HG03039 (cell line): ENCODE measurements around the gene EPHB2.

ENCODE experiments used
- ATAC-seq: cut with Tn5 transposase; IDR thresholded peaks from one replicate; pipeline ENCODE4 v1.9.1; 2021; ENCODE audit warnings: mild to moderate bottlenecking, moderate library complexity; ENCODE audit not compliant: unreplicated experiment

Gene EPHB2

DNA sequence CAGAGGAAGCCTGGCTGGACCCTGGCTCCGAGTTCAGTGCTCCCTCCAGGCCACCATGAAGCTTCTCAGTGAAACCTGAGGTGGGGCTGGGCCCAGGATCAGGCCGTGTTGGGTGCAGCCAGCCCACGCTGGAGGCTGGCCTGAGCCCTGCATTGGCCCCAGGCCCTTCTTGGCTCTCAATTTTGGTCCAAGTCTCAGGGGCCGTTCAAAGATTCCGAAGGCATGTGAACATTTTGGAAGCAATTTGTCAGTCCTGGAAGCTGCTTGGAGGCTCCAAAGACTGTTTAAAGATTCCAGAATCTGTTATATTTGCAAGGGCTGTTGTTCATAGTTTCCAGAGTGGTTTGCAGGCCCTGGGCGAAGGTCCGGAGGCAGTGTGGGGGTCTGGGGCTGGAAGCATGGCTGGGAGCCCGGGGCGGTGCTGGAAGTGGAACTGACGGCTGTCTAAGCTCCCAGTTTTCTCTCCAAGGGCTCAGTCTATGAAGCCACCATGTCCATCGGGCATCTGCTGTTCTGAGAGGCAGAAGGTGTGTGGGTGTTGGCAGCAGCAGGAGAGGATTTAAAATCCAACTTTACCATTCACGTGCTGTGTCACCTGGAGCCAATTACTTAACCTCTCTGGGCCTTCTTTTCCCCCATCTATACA is 104.9 kb downstream of the EPHB2 start:
- no peak for ATAC-seq

DNA sequence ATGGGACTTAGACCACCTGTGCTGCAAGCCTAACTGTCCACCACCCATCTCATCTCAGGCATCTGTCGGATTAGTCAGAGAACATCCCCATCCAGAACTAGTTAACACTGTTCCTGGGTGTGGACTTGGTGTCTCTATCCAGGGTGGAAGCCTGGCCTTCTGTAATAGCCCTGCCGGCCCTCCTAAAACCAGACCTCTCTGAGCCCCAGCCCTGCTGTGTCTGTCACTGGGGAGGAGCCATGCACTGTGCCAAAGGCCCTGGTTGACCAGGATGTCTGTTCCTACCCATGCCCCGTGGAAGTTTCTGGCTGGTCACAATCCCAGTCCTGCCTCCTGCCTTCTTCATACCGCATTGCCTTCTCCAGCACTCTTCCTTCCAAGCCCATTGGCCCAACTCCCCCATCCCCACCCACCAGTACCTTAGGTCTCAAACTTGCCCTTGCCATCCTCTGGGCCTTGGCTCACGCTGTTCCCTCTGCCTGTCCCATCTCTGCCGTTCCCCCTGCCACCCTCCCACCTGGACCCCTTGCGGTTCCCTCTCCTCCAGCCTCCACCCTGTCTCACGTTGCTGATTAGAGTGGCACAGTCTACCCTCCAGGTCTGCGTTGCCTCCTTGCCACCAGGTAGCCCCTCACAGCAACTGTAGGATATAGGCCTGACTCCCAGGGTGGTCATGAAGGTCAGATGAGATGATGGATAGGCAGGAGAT is 105.6 kb downstream of the EPHB2 start:
- no peak for ATAC-seq

DNA sequence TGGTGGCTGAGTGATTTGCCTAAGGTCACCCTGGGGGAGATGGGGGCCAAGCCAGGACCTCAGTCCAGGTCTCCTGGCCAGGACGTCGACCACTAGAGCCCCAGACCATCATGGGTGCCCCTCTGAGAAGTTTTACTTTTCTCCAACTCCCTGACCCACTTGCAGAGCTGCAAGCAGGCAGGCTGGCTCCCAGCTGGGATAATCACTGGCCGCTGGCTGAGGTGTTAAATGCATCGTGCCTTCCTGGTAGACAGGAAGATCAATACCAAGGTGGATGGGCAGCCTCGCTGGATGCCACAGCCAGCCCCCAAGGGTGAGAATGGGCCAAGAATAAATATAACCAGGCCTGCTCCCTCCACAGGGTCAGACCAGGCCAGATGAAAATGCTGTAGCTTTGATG is 106.2 kb downstream of the EPHB2 start:
- ATAC-seq: no peak

DNA sequence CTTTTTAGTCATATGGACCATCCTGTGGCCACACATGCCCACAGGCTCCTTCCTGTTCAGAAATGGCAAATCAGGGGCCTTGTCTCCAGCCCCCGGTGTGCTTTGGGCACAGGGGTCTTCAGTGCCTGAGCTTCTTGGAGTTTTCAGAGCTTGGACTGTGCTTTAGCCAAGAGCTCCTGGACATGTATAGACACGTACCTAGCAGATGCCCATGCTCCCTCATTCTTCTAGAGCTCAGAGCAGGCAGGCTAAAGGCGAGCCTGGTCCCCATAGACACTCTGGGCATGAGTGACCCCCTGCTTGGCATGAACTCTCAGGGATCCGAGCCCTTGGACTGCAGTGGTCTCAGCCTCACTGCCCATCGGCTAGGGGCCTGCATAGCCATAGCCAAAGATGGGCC is 106.8 kb downstream of the EPHB2 start:
- ATAC-seq: no peak

DNA sequence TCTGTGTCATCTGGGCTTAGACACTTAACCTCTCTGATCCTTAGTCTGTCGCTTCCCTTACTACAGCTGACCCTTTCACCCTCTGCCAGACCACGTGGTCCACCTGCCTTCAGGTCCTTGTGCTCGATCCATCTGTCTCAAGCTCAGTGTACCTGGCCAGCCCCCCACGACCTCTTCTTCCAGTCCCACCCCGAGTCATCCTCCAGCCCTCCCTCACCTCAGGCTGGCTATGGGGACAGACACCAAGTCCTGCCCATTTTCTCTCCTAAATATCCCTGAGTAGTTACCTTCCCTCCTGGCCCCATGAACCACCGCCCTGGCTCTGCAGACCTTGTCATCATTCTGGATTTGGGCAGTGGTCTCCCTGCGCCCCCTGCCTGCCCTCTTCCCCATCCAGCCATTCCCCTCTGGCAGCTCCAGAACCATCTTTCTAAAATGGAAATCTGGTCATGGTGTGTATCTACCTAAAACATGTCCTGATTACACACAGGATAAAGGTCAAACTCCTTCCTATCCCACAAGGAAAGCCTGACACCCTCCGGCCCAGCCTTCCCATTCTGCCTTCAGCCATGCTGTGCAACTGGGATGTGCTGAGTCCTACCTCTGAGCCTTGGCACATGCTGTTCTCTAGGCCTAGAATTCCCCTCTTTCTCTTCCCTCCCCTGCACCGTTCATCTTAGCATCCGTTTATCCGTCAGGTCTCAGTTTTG is 107.6 kb downstream of the EPHB2 start:
- ATAC-seq: no peak

DNA sequence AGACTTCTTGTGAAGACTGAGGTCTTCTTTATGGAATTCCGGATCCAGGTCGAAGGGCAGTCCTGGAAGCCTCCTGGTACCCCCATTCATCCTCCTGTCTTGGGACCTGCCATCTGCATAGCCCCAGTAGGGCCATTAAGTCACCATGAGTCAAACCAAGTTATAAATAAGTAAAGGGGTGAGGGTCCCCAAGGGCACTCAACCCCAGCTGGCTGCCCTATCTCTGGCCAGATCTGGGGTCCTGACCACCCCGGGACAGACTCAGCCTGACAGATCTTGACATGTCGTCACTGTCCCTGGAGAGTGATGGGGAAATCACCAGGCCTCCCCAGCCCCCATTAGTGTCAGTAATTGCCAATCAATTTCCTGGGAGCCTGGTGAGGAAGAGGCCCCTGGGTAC is 108.7 kb downstream of the EPHB2 start:
- ATAC-seq: no peak

DNA sequence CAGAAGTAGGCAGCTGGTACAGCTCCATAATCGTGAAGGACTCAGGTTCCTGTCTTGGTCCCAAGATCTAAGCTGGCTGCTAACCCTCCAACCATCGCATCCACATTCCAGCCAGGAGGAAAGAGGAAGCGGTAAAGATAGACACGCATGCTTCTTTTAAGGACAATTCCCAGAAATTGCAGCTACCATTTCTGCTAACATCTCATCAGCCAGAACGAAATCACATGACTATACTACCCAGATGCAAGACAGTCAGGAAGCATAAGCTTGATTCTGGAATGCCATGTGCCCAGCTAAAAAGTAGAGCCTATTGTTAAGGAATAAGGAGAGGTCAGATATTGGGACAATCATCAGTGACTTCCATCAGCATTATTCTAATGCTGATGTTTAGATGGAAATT is 110.4 kb downstream of the EPHB2 start:
- no peak for ATAC-seq

DNA sequence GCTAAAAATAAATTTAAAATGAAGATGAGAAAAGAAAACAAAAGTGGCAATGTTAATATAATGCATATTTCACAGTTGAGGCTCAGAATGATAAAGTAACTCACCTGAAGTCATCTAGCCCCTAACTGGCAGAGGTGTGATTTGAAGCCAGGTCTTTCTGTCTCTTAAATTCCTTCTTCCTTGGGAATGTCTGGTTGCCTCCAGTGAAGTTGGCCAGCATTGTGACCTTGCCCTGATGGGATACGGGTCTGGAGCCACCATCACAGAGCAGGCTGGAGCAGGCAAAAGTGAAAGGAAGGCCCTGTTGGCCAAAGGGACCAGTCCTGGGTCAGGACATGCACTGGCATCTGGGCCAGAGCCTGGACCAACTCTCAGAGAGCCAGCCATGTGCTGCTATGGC is 111.7 kb downstream of the EPHB2 start:
- no peak for ATAC-seq

DNA sequence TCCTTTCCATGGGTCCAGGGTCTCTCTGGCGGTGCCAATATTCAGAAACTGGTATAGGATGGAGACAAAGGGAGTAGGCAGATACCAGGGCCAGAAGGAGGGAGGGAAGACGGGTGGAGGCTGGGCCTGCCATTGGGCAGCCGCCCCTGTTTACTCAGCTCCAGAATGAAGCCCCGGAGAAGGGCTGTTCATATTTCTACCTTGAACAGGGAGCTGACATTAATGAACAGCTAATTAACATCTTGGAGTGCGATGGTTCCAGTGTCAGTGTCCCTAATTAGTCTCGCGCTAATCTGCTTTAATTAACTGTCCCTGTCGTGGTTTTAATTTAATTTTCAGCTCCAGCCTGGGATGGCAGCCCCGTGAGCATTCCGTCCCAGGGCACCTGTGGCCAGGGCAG is 113.8 kb downstream of the EPHB2 start:
- no peak for ATAC-seq

DNA sequence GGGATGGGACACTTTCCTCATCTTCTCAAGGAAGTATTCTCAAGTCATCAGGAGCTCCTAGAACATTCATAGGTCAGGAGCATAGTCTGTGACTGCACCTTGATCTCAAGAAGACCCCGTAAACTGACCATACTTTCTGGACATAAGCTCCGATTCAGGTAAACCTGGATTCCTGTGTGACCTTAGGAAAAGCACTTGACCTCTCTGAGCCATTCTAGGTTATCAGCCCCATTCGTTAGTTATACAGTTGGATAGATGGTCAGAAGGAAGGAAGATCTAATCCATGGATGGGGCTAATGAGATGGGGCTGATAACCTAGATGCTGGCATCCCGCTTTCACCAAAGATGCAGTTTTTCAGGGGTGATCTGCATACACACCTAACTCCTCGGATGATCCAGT is 114.3 kb downstream of the EPHB2 start:
- ATAC-seq: no peak

DNA sequence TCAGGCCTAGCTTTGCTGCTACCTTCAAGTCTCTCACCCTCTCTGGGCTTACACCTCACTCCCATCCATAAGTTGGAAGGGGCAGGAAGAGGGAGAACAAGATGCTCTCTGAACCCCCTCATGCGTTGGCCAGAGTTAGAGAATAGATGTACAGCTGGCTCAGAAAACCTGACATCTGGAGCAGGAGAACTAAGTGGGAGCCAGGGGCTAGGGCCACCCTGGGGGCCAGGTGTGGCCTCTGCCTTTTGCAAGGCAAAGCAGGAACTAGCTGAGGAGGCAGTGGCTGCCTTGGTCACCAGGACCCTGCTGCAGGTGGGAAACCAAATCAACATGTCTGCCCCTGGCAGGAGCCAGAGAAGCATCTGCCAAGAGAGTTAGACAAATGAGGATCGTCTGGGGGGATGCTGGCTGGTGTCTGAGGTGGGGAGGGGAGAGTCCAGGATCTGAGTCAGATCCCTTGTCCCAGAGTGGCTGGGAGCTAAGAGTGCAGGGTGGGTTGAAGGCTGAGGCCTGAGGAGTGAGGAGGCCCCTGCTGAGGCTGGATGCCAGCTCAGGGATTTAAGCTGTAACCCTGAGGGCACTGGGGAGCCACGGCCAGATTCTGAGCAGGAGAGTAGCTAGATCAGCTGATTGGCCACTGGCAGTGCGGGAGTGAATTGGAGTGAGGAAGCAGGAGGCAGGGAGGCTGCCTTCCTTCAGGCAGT is 115.0 kb downstream of the EPHB2 start:
- ATAC-seq: no peak

DNA sequence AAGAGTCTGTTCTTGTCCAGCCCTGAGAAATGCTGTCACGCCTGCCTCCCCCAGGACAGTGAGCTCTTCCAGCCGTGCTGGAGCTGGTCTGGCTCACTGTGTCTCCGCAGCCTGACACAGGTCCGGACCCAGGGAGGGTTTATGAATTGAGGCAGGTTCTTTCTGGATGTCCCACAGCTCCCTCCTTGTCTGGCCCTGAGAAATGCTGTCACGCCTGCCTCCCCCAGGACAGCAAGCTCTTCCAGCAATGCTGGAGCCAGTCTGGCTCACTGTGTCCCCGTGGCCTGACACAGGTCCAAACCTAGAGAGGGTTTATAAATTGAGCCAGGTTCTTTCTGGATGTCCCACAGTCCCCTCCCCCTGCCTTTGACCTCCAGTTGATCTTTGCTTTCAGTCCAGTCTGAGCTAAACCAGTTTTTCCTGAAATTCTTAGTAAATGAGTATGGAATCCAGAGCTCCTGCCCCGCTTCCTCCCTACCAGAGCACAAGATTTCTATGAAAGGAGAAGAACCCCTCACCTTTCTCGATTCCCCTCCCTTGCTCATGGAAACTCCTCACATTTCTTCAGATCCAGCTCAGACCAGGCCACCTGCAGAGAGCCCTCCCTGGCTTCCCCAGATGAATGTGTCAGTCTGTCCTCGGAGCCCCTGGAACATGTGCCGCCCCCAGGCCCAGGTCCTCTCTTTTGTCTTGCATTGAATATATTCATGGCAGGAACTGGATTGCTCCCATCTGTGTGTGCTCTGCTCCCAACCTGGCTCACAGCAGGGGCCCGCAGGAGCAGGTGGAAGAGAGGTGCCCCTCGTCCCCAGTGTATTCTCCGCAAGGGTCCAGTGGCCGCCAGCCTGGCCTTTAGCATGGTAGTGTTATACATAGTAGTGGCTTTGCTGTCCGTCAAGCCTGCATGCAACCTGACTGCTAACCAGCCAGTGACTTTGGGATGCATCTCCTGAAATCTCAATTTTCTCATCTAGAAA is 116.3 kb downstream of the EPHB2 start:
- no peak for ATAC-seq

DNA sequence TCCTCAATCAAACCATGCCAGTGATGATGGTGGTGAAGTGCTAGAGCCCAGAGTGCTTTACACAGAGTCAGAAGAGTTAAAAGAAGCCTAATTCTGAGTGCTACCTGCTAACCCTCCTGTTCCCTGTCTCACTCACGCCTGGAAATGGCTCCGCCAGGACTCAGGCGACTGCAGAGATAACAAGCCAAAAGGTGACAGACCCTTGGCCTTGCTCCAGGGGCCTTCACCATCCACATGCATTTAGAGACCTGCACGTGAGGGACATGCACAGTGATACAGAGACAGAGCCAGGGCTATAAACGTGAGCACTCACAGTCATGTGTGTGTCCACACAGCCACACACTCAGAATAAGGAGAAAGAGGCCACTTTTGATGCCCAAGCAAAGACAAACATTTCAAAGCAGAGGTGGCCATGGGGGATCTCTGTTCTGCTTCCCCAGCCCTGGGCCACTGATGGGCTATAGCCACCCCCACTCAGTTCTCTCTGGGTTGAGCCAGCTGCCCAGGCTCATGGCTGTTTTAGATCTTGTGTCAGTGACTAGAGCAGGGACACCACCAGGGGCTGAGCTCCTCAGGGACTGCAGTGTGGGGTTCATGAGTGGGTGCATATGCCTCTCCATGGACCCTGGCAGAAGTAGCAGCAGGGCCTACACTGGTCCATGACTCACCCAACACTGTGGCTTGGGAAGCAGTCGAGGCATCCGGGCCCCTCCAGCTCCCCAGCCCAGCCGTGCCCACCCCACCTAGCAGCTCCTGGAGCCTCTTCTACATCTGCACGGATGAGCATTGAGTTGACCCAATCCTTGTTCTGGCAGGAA is 117.2 kb downstream of the EPHB2 start:
- ATAC-seq: no peak

DNA sequence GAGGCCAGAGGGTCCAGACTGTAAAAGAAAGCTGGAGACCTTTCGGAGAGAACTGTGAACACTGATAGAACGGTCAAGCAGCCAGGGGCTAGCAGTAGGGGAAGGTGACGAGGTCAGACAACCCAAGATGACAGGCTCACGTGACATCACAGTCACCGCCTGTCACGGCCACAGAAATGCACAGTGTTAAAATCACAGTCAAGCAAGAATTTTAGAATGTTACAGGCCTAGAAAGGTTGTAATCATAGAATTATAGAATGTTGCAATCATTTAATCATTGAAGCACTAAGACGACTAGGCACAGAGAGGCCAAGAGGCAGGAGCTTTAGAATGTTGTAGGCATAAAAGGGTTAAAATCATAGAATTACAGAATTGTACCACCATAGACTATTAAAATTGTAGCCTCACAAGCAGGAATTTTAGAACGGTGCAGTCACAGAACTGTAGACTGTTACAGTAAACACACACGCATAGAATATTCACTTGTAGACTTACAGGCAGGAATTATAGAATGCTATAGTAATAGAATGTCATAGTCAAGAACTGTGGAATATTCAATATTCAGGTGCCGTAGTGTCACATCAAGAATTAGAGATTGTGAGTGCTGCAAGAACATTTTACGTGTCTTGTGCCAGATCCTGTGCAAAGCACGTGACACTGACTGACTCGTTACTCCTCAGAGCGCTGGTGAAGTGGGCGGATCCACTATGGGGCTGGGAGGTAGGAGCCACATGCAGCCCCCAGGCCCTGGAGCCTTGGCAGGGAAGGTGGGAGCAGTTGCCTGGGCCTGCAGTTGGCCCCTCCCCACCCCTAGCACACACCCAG is 118.1 kb downstream of the EPHB2 start:
- ATAC-seq: no peak

DNA sequence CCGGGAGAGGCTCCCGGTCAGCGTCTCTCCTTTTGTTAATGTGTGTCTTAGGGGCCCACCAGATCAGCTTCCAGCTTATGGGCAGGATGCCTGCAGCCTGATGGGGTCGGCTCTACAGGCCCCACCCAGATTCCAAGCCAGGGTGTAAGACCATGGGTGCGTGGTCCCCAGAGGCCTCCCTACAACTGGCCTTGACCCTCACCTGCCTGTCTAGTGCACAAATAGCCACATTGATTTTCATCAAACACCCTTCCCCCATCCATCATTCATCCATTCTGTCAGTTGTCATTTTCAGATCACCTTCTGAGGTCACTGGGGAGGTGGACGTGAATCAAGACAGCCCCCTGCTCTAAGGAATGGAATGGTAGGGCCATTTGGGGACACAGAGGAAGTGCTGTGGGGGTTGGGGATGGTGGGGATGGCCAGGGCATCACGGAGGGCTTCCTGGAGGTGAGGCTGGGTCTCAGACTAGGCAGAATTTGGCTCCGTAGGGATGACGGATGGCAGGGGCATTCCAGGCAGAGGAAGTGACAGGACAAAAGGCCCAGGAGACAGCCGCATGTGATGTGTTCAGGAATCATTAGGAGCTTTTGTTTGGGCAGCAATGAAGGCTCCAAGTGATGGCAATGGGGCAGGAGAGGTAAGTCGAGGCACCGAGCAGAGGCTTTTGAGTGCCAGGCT is 118.8 kb downstream of the EPHB2 start:
- ATAC-seq: no peak

DNA sequence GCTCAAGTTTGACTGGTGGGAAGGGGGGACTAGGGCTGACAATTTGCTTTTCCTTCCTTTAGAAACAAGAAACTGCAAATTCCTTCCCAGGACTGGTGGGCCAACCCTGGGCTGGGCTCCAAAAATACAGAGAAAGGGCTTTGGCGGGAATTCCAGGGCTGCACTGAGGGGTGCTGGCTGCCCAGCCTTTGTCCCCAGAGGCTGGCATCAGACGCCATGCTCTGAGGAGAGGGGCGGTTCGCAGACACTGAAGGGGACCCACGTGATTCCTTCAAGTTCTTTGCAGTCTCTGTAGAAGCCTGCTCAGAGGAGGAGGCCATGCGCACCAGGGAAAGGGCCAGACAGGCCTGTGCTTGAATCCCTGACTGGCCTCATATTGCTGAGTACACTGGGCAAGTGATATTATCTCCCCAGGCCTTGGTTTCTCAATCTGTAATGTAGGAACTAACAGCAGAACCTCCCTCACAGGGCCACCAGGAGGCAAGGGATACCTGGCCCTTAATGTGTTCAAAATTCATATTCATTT is 119.5 kb downstream of the EPHB2 start:
- no peak for ATAC-seq

DNA sequence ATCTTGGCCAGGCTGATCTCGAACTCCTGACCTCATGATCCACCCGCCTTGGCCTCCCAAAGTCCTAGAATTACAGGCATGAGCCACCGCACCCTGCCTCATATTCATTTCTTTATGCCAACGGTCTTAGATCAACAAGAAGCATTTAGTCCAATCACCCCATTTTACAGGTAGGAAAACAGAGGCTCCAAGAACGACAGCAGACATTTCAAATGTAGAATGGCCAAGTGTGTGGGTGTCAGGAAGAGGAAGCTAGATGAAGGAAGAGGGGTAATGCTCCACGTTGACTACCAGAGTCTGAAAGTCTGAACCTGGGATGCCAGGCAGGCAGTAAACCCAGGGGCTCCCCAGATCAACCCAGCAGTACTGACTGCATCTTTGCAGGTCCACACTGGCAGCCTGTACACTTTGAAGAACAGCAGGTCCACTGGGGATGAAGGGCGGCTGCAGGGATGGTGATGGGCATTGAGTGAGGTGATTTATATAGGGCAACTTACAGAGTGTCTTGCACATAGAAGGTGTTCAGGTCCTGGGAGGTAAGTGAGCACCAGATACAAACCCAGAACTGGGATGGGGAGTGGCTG is 120.2 kb downstream of the EPHB2 start:
- ATAC-seq: no peak
